GM12878 (cell line): ENCODE data around the gene ARHGAP22. TPM values are rescaled to one million over a fixed set of nuclear protein-coding genes. Genes with fewer than 3 reads are reported as not detected.

ENCODE experiments used
- ATAC-seq: fragments of 200-7000 bp; cut with Tn5 transposase; 3 replicates; pipeline ENCODE4 v1.9.1; 2020; ENCODE audit warnings: mild to moderate bottlenecking, moderate library complexity
- BruUV-seq: library from RNA; stranded (reverse); fragments of 400-500 nt; replicated peaks from 2 replicates; lab custom pipeline; 2021; lab: Mats Ljungman, UMichigan
- CTCF ChIA-PET: fragments of 300-600 bp; sonication (Branson Sonifier 250); formaldehyde crosslinking; extraction: SDS; loops from one replicate; lab custom pipeline; 2021; ENCODE audit warnings: inconsistent platforms; lab: Yijun Ruan, JAX
- POLR2A ChIA-PET: fragments of 350-600 bp; formaldehyde crosslinking; extraction: SDS; loops from one replicate; lab custom pipeline; 2021; ENCODE audit warnings: inconsistent platforms; lab: Charles Lee
- RAD21 ChIA-PET: fragments of 300-600 bp; sonication (Branson Sonifier 250); formaldehyde crosslinking; loops from one replicate; lab custom pipeline; 2023; ENCODE audit warnings: antibody characterized with exemption; ENCODE audit not compliant: unreplicated experiment; lab: Charles Lee
- SMC1A ChIA-PET: fragments of 300-600 bp; sonication (Branson Sonifier 250); formaldehyde crosslinking; loops from one replicate; lab custom pipeline; 2023; ENCODE audit not compliant: unreplicated experiment, uncharacterized antibody; lab: Charles Lee
- DNase-seq: peaks from one replicate; pipeline ENCODE4 v3.0.0-alpha.2; 2011; ENCODE audit warnings: low read depth, low spot score
- FAIRE-seq: peaks from 3 replicates; lab custom pipeline; 2011; peaks lifted over from hg19 to GRCh38; lab: Jason Lieb, UNC
- H2AFZ ChIP-seq: 2 replicates; pipeline ENCODE4 v1.6.0; 2011; ENCODE audit warnings: low read depth, low read length, control low read depth; ENCODE audit not compliant: control insufficient read depth
- H3K27ac ChIP-seq: 2 replicates; pipeline ENCODE4 v1.5.1; 2011; ENCODE audit warnings: control low read depth; ENCODE audit not compliant: control insufficient read depth, insufficient read depth
- H3K27me3 ChIP-seq, 2 experiments: replicated peaks in 1 of 2; 2 replicates each; pipeline versions ENCODE4 v1.6.0 to v1.6.1; 2011; ENCODE audit warnings: low read length in 1 of 2; ENCODE audit not compliant: control insufficient read depth in 2 of 2, insufficient read depth in 2 of 2
- H3K36me3 ChIP-seq, 2 experiments: 2 replicates each; pipeline ENCODE4 v1.5.1; 2011; ENCODE audit warnings: low read length in 1 of 2; ENCODE audit not compliant: control insufficient read depth in 2 of 2, insufficient read depth in 2 of 2
- H3K4me1 ChIP-seq: 2 replicates; pipeline ENCODE4 v1.6.1; 2011; ENCODE audit warnings: mild to moderate bottlenecking, low read length, moderate library complexity, mixed read lengths; ENCODE audit not compliant: control insufficient read depth, insufficient read depth
- H3K4me2 ChIP-seq: 2 replicates; pipeline ENCODE4 v1.6.0; 2011; ENCODE audit warnings: control low read depth; ENCODE audit not compliant: control insufficient read depth, insufficient read depth
- H3K4me3 ChIP-seq: fragments of 200-600 bp; sonication (generic); 2 replicates; pipeline ENCODE4 v1.5.1; 2016
- H3K79me2 ChIP-seq: 2 replicates; pipeline ENCODE4 v1.6.0; 2011; ENCODE audit warnings: low read length; ENCODE audit not compliant: control insufficient read depth, insufficient read depth
- H3K9ac ChIP-seq: 2 replicates; pipeline ENCODE4 v1.8.0; 2011; ENCODE audit warnings: low read length, control low read depth, mixed read lengths; ENCODE audit not compliant: control insufficient read depth, insufficient read depth
- H3K9me3 ChIP-seq: replicated peaks from 3 replicates; pipeline ENCODE4 v1.5.1; 2011; ENCODE audit warnings: mild to moderate bottlenecking, low read length; ENCODE audit not compliant: control insufficient read depth, insufficient read depth
- H4K20me1 ChIP-seq: 2 replicates; pipeline ENCODE4 v1.6.0; 2011; ENCODE audit not compliant: control insufficient read depth, insufficient read depth
- CHD2 ChIP-seq: IDR thresholded peaks from 2 replicates; pipeline ENCODE4 v1.6.1; 2011; ENCODE audit warnings: low read depth, low read length, improper control_type of control experiment, borderline replicate concordance
- DPF2 ChIP-seq: fragments of 450-650 bp; IDR thresholded peaks from 2 replicates; pipeline ENCODE4 v1.6.1; 2017; ENCODE audit warnings: mild to moderate bottlenecking
- MEF2A ChIP-seq: IDR thresholded peaks from 2 replicates; pipeline ENCODE4 v1.6.1; 2011; ENCODE audit warnings: low read depth, mild to moderate bottlenecking, low read length, moderate library complexity; ENCODE audit not compliant: insufficient read depth
- POLR2A ChIP-seq: IDR thresholded peaks from 2 replicates; pipeline ENCODE4 v1.6.1; 2011; ENCODE audit warnings: low read depth, mild to moderate bottlenecking, low read length
- SMARCA5 ChIP-seq: fragments of 450-650 bp; IDR thresholded peaks from 2 replicates; pipeline ENCODE4 v1.6.1; 2017; ENCODE audit warnings: mild to moderate bottlenecking
- WRNIP1 ChIP-seq: IDR thresholded peaks from 2 replicates; pipeline ENCODE4 v1.6.1; 2011; ENCODE audit warnings: low read depth, low read length, improper control_type of control experiment, borderline replicate concordance
- ZNF274 ChIP-seq: IDR thresholded peaks from one replicate; pipeline ENCODE4 v1.8.0; 2011; ENCODE audit not compliant: insufficient read length, insufficient read depth
- WGBS: methylation state at CpG from one replicate; pipeline ENCODE4 v1.1.6; 2016; ENCODE audit warnings: low lambda C conversion rate; ENCODE audit not compliant: insufficient replicate concordance, insufficient coverage; ENCODE audit errors: missing lambda C conversion rate; 5-methylcytosine and 5-hydroxymethylcytosine counted together
- in situ Hi-C: fragments of 300-500 bp; cut with MboI; formaldehyde crosslinking; loops from 9 replicates; pipeline ENCODE4 v1.14.3; 2018; ENCODE audit warnings: mixed read lengths
- intact Hi-C: fragments of 100-400 bp; cut with micrococcal nuclease; formaldehyde crosslinking; loops from one replicate; pipeline ENCODE4 v1.14.2; 2022; ENCODE audit not compliant: unreplicated experiment
- polyA plus RNA-seq, 11 experiments: library from polyadenylated mRNA; depleted of rRNA in 4 of 11; unstranded in 6 of 11; stranded (reverse) in 5 of 11; fragments of >200 nt; fragmentation: Nextera tagmentation in 4 of 11; fragmentation: Illumina TruSeq in 1 of 11; extraction: Ambion mirVana in 4 of 11; extraction: Trizol in 1 of 11; gene quantifications; 1 replicate in 1 of 11; 2 replicates in 10 of 11; pipeline versions ENCODE4 v1.2.1 to v1.2.3, GENCODE V29; 2011 to 2016; ENCODE audit warnings: inconsistent platforms in 2 of 11, missing spikeins in 2 of 11, low read depth in 1 of 11
- total RNA-seq, 4 experiments: library from RNA; depleted of rRNA in 3 of 4; stranded (reverse); fragments of >200 nt in 3 of 4; fragmentation: Illumina TruSeq in 1 of 4; extraction: Trizol in 1 of 4; gene quantifications; 2 replicates each; pipeline versions ENCODE4 v1.2.1 to v1.2.3, GENCODE V29; 2013 to 2021
- TF ChIP-seq, protein P1 (sequence below): IDR thresholded peaks from 2 replicates; pipeline ENCODE4 v1.6.1; 2011; ENCODE audit warnings: borderline replicate concordance, low read depth, mild to moderate bottlenecking, moderate library complexity, low read length; ENCODE audit not compliant: insufficient read depth, poor library complexity, severe bottlenecking
- TF ChIP-seq, protein P2 (sequence below): fragments of 450-650 bp; IDR thresholded peaks from 2 replicates; pipeline ENCODE4 v1.6.1; 2016; ENCODE audit warnings: mild to moderate bottlenecking
- TF ChIP-seq, protein P3 (sequence below): IDR thresholded peaks from 2 replicates; pipeline ENCODE4 v1.6.1; 2011; ENCODE audit warnings: mild to moderate bottlenecking, low read depth, low read length, moderate library complexity; ENCODE audit not compliant: insufficient replicate concordance

ARHGAP22 gene
- total and polyA plus RNA-seq, 10 of the 15 experiments (the other 5 are each of a cell fraction or from before 2014, with no cell fraction given), result 0.07 to 0.61 (median 0.18) TPM; not detected in 5

DNA sequence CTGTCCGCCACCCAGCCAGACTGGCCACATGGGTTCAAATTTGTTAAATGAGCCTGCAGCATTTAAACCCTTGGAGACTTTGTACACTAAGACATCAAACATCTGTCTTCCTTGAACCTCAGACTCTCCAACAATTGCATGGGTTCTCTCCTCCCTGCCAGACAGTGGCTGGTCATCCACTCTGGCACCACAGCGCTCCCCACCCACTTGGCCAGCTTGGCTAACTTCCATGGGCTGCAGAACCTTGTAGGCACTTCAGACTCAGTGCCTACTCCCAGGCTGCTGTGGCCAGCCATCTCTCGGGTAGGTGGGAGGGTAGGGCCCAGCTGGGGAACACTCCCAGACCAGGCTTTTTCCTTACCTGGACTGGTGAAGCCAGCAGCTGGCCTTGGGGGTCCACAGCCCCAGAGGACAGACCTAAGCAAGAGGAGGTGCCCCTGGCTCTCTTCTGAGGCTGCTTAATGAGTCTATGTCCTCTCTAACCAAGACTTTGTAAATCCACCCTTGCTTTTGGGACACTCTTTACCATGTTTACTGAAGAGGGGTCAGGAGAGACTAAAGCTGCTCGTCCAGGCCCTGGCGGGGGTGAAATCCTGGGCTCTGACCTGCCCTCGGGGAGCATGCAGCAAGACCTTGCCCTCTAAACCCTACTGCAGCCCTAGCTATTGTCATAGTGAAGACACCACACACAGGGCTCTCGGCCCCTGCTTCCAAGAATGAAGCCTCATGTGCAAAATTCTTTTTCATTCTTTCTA, 82.7 kb downstream of the ARHGAP22 start:
- intact Hi-C loops, result no loop called here
- TF ChIP-seq, protein P1, sequence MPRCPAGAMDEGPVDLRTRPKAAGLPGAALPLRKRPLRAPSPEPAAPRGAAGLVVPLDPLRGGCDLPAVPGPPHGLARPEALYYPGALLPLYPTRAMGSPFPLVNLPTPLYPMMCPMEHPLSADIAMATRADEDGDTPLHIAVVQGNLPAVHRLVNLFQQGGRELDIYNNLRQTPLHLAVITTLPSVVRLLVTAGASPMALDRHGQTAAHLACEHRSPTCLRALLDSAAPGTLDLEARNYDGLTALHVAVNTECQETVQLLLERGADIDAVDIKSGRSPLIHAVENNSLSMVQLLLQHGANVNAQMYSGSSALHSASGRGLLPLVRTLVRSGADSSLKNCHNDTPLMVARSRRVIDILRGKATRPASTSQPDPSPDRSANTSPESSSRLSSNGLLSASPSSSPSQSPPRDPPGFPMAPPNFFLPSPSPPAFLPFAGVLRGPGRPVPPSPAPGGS, result no peak
- TF ChIP-seq DPF2 (no peak), SMARCA5 (no peak), MEF2A (no peak), WRNIP1 (no peak), ZNF274 (no peak), CHD2 (no peak), POLR2A (no peak)
- TF ChIP-seq, protein P2, sequence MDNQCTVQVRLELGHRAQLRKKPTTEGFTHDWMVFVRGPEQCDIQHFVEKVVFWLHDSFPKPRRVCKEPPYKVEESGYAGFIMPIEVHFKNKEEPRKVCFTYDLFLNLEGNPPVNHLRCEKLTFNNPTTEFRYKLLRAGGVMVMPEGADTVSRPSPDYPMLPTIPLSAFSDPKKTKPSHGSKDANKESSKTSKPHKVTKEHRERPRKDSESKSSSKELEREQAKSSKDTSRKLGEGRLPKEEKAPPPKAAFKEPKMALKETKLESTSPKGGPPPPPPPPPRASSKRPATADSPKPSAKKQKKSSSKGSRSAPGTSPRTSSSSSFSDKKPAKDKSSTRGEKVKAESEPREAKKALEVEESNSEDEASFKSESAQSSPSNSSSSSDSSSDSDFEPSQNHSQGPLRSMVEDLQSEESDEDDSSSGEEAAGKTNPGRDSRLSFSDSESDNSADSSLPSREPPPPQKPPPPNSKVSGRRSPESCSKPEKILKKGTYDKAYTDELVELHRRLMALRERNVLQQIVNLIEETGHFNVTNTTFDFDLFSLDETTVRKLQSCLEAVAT, result no peak
- TF ChIP-seq, protein P3, sequence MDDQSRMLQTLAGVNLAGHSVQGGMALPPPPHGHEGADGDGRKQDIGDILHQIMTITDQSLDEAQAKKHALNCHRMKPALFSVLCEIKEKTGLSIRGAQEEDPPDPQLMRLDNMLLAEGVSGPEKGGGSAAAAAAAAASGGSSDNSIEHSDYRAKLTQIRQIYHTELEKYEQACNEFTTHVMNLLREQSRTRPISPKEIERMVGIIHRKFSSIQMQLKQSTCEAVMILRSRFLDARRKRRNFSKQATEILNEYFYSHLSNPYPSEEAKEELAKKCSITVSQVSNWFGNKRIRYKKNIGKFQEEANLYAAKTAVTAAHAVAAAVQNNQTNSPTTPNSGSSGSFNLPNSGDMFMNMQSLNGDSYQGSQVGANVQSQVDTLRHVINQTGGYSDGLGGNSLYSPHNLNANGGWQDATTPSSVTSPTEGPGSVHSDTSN, result no peak
- Histone ChIP-seq H3K9me3 (no peaks in the 10 kb centered on the region; the same call in 2 of the 3 replicates), H3K4me3 (no peak overlapping the region), H3K4me2 (no peak overlapping the region), H3K27ac (no peak overlapping the region), H4K20me1 (no peaks in the 10 kb centered on the region), H3K79me2 (no peaks in the 10 kb centered on the region), H3K4me1 (peaks cover 10% of the 10 kb centered on the region), H3K9ac (no peak overlapping the region), H3K27me3 (peaks cover 1 to 9% of the 10 kb centered on the region in 2 experiments; a peak in 3 of 4 replicates), H3K36me3 (no peaks in the 10 kb centered on the region), H2AFZ (no peak overlapping the region)
- FAIRE-seq (no peak), ATAC-seq (no peak), DNase-seq (no peak)
- WGBS, result 47% methylated on average over 7 of the region's 7 CpGs
- ChIA-PET SMC1A (interaction anchor here (0.7 kb wide), 1 partner anchor 9 kb away, joined by 3 read pairs; no protein-coding TSS in a partner anchor), CTCF (no interaction called here), POLR2A (no interaction called here), RAD21 (no interaction called here)
- in situ Hi-C loops, result no loop called here
- BruUV-seq, result no TSS peak
